GM21423 (cell line): ENCODE measurements around the gene LRRC41.
"Not testable (repeated sequence)": the region's sequence is repeated elsewhere in the genome, so short reads cannot be mapped to it uniquely, and the experiment has no call there.

ENCODE experiments used
- ATAC-seq: cut with Tn5 transposase; IDR thresholded peaks from one replicate; pipeline ENCODE4 v1.9.1; 2021; ENCODE audit warnings: mild to moderate bottlenecking, moderate library complexity; ENCODE audit not compliant: unreplicated experiment

The LRRC41 gene

DNA sequence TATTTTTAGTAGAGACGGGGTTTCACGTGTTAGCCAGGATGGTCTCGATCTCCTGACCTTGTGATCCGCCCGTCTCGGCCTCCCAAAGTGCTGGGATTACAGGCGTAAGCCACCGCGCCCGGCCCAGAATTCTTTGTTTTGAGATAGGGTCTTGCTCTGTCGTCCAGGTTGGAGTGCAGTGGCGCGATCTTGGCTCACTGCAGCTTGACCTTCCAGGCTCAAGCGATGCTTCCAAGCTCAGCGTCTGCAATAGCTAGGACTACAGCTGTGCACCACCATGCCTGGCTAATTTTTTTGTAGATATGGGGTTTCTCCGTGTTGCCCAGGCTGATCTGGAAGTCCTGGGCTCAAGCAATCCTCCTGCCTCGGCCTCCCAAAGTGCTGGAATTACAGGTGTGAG is 57.3 kb downstream of the LRRC41 start:
- ATAC-seq: not testable (repeated sequence)

DNA sequence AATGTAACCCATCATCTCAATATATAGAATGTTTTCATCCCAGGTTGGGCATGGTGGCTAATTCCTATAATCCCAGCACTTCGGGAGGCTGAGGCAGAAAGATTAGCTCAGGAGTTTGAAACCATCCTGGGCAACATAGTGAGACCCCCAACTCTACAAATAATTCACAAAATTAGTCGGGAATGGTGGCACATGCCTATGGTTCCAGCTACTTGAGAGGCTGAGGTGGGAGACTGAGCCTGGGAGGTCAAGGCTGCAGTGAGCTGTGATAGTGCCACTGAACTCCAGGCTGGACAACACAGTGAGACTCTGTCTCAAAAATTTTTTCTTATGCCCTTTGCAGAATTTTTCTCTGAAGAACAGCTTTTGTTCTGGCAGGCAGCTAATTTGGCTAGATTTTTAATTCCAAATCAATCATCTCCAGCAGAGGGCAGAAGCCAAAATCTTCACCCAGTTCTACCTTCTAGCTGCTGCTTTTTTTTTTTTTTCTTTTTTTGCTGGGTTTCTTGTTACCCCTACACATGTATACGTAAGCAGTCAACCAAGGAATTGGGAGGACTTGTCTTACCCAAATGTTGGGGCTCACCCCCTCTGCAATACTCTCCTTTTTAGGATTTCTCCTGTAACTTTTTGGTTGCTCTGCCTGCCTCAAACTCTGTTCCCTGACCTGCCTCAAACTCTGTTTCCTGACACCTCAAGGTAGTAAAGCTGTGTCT is 58.6 kb downstream of the LRRC41 start:
- no peak for ATAC-seq

DNA sequence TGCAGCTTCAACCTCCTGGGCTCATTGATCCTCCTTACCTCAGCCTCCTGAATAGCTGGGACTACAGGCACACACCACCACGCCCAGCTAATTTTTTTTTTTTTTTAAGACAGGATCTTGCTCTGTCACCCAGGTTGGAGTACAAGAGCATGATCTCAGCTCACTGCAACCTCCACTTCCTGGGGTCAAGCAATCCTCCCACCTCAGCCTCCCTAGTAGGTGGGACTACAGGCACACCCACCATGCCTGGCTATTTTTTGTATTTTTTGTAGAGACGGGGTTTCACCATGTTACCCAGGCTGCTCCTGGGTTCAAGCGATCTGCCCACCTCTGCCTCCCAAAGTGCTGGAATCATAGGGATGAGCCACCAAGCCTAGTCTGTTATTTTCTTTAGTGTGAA is 59.6 kb downstream of the LRRC41 start:
- not testable (repeated sequence) for ATAC-seq

DNA sequence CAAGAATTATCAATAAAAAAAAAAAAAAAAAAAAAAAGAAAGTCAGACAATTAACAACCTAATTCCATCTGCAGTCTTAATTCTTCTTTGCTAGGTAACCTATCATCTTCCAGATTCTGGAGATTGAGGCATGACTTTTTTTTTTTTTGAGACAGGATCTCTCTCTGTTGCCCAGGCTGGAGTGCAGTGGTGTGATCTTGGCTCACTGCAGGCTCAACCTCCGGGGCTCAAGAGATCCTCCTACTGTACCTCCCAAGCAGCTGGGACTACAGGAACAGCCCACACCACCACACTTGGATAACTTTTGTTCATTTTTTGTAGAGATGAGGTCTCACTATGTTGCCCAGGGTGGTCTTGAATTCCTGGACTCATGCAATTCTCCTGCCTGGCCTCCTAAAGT is 60.5 kb downstream of the LRRC41 start:
- no peak for ATAC-seq

DNA sequence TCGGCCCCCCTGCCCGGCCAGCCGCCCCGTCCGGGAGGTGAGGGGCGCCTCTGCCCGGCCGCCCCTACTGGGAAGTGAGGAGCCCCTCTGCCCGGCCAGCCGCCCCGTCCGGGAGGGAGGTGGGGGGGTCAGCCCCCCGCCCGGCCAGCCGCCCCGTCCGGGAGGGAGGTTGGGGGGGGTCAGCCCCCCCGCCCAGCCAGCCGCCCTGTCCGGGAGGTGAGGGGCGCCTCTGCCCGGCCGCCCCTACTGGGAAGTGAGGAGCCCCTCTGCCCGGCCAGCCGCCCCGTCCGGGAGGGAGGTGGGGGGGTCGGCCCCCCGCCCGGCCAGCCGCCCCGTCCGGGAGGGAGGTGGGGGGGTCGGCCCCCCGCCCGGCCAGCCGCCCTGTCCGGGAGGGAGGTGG is 61.7 kb downstream of the LRRC41 start:
- ATAC-seq: not testable (repeated sequence)

DNA sequence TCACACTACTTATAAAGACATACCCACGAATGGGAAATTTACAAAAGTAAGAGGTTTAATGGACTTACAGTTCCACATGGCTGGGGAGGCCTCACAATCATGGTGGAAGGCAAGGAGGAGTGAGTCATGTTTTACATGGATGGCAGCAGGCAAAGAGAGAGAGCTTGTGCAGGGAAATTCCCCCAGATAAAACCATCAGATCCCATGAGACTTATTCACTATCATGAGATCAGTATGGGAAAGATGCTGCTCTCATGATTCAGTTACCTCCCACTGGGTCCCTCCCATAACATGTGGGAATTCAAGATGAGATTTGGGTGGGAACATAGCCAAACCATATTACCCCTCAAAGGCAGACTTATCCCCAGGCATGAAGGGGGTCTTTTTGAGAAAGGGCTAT is 64.6 kb downstream of the LRRC41 start:
- not testable (repeated sequence) for ATAC-seq

DNA sequence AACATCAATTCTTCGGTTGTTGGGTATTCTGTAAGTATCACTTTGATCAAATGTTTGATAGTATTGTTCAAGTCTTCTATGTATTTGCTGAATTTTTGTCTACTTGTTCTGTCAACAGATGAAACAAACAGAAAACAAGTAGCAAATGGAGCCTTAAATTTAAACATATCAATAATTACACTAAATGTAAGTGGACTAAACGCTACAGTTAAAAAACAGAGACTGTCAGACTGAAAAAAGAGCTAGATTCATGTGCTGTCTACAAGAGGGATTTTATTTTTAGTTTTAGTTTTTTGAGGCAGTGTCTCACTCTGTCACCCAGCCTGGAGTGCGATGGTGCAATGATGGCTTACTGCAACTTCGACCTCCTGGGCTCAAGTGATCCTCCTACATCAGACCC is 66.5 kb downstream of the LRRC41 start:
- ATAC-seq: no peak

DNA sequence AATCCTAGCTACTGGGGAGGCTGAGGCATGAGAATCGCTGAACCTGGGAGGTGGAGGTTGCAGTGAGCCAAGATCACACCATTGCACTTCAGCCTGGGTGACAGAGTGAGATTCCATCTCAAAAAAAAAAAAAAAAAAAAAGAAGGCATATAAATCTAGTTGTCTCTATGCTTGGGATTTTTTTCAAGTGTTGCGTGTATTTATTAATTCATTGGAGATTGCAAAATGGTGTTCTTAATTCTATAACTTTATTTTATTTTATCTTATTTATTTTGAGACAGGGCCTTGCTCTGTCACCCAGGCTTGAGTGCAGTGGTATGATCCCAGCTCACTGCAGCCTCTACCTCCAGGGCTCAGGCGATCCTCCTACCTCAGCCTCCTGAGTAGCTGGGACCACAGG is 72.2 kb downstream of the LRRC41 start:
- ATAC-seq: not testable (repeated sequence)
